Measurements from ENCODE around the gene SRRM4.
"Not testable (repeated sequence)": the region's sequence is repeated elsewhere in the genome, so short reads cannot be mapped to it uniquely, and the experiment has no call there.

SRRM4 gene

DNA sequence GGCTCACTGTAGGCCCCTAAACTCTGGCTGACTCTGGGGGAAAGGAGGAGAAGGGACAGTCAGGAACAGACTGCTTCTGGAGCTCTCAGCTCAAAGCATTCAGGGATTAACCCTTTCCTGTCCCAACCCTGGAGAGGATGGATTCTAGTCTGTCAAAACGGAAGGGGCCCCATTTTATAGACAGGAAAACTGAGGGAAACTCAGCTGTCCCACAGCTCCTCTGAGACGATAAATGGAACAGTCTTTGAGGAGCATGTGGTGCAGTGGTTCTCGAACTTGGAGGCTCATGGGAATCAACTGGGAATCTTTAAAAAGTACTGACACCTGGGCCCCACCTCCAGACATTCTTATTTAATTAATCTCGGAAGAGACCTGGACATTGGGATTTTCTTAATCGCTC, 23.7 kb downstream of the SRRM4 start:
- H3K9me2 ChIP-seq (replicated peaks; ENCODE audit: control insufficient read depth, low read length): no peaks in the 10 kb centered on the region; the same call in 1 of the 2 replicates
- no peaks in the 10 kb centered on the region for H4K20me1 ChIP-seq (ENCODE audit: control insufficient read depth, insufficient read depth, low read depth, low read length)
- no peak overlapping the region for H3K4me2 ChIP-seq (ENCODE audit: low read length)
- H3K79me2 ChIP-seq (ENCODE audit: control insufficient read depth, low read length): no peaks in the 10 kb centered on the region
- H3K4me3 ChIP-seq (ENCODE audit: low read length): no peak overlapping the region
- no peaks in the 10 kb centered on the region for H3F3A ChIP-seq (ENCODE audit: control insufficient read depth, insufficient read depth)
- no peaks in the 10 kb centered on the region for H3K9me3 ChIP-seq (ENCODE audit: control insufficient read depth, insufficient read depth, low read length)
- H3K27ac ChIP-seq (ENCODE audit: low read depth, low read length): no peak overlapping the region
- no peaks in the 10 kb centered on the region for H3K4me1 ChIP-seq (ENCODE audit: control insufficient read depth, low read length)
- no peaks in the 10 kb centered on the region for H3K27me3 ChIP-seq (ENCODE audit: control insufficient read depth, low read length)
- TF ChIP-seq, protein P1, sequence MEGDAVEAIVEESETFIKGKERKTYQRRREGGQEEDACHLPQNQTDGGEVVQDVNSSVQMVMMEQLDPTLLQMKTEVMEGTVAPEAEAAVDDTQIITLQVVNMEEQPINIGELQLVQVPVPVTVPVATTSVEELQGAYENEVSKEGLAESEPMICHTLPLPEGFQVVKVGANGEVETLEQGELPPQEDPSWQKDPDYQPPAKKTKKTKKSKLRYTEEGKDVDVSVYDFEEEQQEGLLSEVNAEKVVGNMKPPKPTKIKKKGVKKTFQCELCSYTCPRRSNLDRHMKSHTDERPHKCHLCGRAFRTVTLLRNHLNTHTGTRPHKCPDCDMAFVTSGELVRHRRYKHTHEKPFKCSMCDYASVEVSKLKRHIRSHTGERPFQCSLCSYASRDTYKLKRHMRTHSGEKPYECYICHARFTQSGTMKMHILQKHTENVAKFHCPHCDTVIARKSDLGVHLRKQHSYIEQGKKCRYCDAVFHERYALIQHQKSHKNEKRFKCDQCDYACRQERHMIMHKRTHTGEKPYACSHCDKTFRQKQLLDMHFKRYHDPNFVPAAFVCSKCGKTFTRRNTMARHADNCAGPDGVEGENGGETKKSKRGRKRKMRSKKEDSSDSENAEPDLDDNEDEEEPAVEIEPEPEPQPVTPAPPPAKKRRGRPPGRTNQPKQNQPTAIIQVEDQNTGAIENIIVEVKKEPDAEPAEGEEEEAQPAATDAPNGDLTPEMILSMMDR (IDR thresholded peaks at IDR 0.05; ENCODE audit: low read depth, low read length, poor library complexity, severe bottlenecking): no peak
- TF ChIP-seq EZH2phosphoT487 (IDR thresholded peaks at IDR 0.05; ENCODE audit: borderline replicate concordance, low read length): no peak
- no peaks in the 10 kb centered on the region for H3K36me3 ChIP-seq (ENCODE audit: control insufficient read depth, low read length)

DNA sequence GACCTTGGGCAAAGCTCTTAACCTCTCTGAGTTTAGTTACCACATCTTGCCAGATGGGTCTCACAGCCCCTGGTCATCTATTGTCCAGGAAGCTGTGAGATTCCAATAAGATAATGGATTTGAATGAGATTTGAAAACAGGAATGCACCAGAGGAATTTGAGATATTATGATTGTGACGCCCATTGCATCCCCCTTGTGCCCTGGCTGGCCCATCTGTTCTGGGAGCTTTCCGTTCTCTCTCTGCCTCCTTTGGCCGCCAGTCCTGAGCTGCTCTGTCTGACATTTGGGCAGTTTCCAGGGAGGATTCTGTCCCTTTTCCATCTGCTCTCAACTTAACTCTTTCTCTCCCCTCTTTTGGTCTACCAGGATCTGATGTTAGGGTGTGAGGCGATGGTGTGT, 24.6 kb downstream of the SRRM4 start:
- H3K4me3 ChIP-seq (ENCODE audit: low read length): no peak overlapping the region
- H3K27ac ChIP-seq (ENCODE audit: low read depth, low read length): no peak overlapping the region
- no peaks in the 10 kb centered on the region for H3F3A ChIP-seq (ENCODE audit: control insufficient read depth, insufficient read depth)
- H3K9me3 ChIP-seq (ENCODE audit: control insufficient read depth, insufficient read depth, low read length): no peaks in the 10 kb centered on the region
- TF ChIP-seq, protein P1 (IDR thresholded peaks at IDR 0.05; ENCODE audit: low read depth, low read length, poor library complexity, severe bottlenecking): no peak
- no peak for TF ChIP-seq EZH2phosphoT487 (IDR thresholded peaks at IDR 0.05; ENCODE audit: borderline replicate concordance, low read length)
- no peaks in the 10 kb centered on the region for H3K36me3 ChIP-seq (ENCODE audit: control insufficient read depth, low read length)
- H3K9me2 ChIP-seq (replicated peaks; ENCODE audit: control insufficient read depth, low read length): no peaks in the 10 kb centered on the region; the same call in 1 of the 2 replicates
- H3K4me1 ChIP-seq (ENCODE audit: control insufficient read depth, low read length): no peaks in the 10 kb centered on the region
- H3K79me2 ChIP-seq (ENCODE audit: control insufficient read depth, low read length): no peaks in the 10 kb centered on the region
- H3K4me2 ChIP-seq (ENCODE audit: low read length): no peak overlapping the region
- H3K27me3 ChIP-seq (ENCODE audit: control insufficient read depth, low read length): no peaks in the 10 kb centered on the region
- no peaks in the 10 kb centered on the region for H4K20me1 ChIP-seq (ENCODE audit: control insufficient read depth, insufficient read depth, low read depth, low read length)

DNA sequence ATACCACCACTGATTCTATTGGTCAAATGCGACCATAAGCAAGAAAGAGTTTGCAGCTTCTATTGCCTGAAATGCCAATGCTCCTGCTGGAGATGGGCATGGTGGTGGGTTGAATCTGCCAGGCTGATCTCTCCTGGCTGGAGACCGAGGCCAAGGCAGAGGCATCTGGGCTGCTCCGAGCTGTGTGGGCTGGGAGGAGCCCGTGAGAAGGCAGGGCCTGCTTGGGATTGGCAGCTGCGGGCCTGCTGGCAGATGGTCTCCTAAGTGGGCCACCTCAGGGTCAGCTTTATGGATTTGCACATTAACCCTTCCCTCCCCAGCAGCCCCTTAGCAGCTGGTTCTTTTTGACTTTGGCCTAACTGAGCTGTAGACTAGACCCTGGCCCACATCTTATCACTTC, 25.4 kb downstream of the SRRM4 start:
- no peaks in the 10 kb centered on the region for H3K36me3 ChIP-seq (ENCODE audit: control insufficient read depth, low read length)
- no peaks in the 10 kb centered on the region for H3K27me3 ChIP-seq (ENCODE audit: control insufficient read depth, low read length)
- no peaks in the 10 kb centered on the region for H3K9me2 ChIP-seq (replicated peaks; ENCODE audit: control insufficient read depth, low read length)
- H3K4me1 ChIP-seq (ENCODE audit: control insufficient read depth, low read length): no peaks in the 10 kb centered on the region
- no peak overlapping the region for H3K4me3 ChIP-seq (ENCODE audit: low read length)
- H3K4me2 ChIP-seq (ENCODE audit: low read length): no peak overlapping the region
- no peak overlapping the region for H3K27ac ChIP-seq (ENCODE audit: low read depth, low read length)
- no peaks in the 10 kb centered on the region for H3K79me2 ChIP-seq (ENCODE audit: control insufficient read depth, low read length)
- H3K9me3 ChIP-seq (ENCODE audit: control insufficient read depth, insufficient read depth, low read length): no peaks in the 10 kb centered on the region
- TF ChIP-seq EZH2phosphoT487 (IDR thresholded peaks at IDR 0.05; ENCODE audit: borderline replicate concordance, low read length): no peak
- TF ChIP-seq, protein P1 (IDR thresholded peaks at IDR 0.05; ENCODE audit: low read depth, low read length, poor library complexity, severe bottlenecking): no peak
- H4K20me1 ChIP-seq (ENCODE audit: control insufficient read depth, insufficient read depth, low read depth, low read length): no peaks in the 10 kb centered on the region
- H3F3A ChIP-seq (ENCODE audit: control insufficient read depth, insufficient read depth): no peaks in the 10 kb centered on the region

DNA sequence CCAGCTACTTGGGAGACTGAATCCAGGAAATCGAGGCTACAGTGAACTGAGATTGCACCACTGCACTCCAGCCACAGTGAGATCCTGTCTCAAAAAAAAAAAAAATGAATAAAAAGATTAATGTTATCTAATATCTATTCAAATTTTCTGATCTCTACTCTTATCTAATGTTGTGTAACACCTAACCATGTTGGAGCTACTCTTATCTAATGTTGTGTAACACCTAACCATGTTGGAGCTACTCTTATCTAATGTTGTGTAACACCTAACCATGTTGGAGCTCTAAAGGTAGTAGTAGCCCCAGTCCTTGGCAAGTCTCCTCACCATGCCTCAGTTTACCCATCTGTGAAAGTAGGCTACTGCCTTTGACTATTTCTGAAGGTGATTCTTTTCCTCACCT, 26.9 kb downstream of the SRRM4 start:
- not testable (repeated sequence) for H3K4me2 ChIP-seq (ENCODE audit: low read length); H3K4me1 ChIP-seq (ENCODE audit: control insufficient read depth, low read length); H3K27ac ChIP-seq (ENCODE audit: low read depth, low read length); H3K9me2 ChIP-seq (replicated peaks; ENCODE audit: control insufficient read depth, low read length); H3K9me3 ChIP-seq (ENCODE audit: control insufficient read depth, insufficient read depth, low read length); H3K79me2 ChIP-seq (ENCODE audit: control insufficient read depth, low read length); H3K36me3 ChIP-seq (ENCODE audit: control insufficient read depth, low read length); H3K27me3 ChIP-seq (ENCODE audit: control insufficient read depth, low read length); H3K4me3 ChIP-seq (ENCODE audit: low read length); H3F3A ChIP-seq (ENCODE audit: control insufficient read depth, insufficient read depth); H4K20me1 ChIP-seq (ENCODE audit: control insufficient read depth, insufficient read depth, low read depth, low read length)

All from DOHH2 (cell line).